ENCODE results near the gene B4GALT1.
"Not testable (repeated sequence)": the region's sequence is repeated elsewhere in the genome, so short reads cannot be mapped to it uniquely, and the experiment has no call there.

The B4GALT1 gene

DNA sequence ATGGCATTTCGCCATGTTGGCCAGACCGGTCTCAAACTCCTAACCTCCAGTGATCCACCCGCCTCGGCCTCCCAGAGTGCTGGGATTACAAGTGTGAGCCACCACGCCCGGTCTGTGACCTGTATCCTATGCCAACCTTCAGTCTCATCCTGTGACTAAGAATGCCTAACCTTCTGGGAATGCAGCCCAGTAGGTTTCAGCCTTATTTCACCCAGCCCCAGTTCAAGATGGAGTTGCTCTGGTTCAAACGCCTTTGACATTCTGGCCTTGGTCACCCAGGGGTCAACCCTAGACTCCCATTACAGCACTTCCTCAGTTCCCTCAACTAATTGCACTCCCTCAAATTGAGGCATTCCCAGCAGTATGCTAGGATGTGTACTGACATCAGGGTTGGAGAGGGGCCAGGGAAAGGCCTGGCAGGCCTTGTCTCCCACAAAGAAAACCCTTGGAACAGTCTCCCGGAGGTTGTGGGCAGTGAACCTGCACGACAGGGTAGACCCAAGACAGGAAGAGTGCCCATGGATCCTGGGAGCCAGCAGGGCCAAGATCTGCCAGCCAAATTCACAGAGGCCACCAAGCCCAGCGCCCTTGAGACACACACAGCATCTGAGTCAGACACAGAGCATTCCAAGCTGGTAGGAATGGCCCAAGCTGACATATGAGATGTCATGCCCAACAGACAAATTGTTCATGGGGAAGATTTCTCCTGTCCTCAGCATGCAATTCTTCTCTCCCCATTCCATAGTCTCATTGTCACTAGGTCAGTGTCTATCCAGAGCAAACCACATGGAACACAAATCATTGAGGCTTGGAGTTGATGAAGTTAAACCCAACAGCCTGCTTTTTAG, 65.8 kb downstream of the B4GALT1 start:
- no peak for DNase-seq

DNA sequence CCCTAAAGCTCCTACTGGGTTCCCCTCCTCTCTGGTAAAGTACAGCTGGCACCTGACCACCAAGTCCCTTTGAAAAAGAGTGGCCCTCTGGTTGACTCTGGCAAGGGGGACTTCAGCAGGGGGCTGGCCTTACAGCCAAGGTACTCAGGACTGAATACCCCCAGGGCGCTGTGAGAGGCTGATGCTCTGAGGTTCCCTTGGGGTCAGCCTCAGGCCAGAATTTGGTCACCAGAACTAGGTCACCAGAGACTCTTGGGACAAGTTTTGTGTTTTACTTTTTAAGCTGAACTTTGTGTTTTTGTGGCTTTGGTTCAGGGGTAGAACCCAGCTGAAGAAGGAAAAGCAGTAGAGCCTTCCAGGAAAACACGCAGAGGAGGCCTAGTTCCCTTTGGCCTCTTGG, 67.4 kb downstream of the B4GALT1 start:
- no peak for DNase-seq

DNA sequence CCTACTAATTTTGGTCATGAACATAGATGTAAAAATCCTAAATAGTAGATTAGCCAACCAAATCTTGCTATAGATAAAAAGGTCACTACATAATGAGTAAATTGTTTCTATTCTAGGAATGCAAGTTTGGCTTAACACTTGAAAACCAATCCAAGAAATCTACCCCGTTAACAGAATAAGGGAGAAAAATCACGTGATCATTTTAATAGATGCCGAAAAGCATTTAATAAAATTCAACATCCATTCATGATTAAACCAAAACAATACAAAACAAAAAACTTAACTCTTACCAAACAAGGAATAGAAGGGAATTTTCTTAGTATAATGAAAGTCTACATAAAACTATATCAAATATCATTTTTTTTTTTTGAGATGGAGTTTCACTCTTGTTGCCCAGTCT, 69.9 kb downstream of the B4GALT1 start:
- DNase-seq, result no peak

DNA sequence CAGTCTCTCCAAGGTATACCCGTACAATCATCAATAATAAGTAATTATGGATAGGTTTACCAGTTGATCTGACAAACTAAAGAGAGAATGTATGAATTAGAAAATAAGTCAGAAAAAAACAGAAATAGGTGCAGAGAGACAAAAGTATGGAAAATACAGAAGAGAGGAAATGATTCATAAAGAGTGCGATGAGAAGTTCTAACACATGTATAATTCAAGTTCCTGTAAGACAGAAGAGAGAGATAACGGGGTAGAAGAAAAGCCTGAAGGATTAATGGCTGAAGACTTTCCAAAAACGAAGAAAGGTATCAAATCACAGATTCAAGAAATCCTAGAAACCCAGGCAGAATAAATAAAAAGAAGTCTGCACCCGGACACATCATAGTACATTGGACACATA, 74.5 kb downstream of the B4GALT1 start:
- no peak for DNase-seq

DNA sequence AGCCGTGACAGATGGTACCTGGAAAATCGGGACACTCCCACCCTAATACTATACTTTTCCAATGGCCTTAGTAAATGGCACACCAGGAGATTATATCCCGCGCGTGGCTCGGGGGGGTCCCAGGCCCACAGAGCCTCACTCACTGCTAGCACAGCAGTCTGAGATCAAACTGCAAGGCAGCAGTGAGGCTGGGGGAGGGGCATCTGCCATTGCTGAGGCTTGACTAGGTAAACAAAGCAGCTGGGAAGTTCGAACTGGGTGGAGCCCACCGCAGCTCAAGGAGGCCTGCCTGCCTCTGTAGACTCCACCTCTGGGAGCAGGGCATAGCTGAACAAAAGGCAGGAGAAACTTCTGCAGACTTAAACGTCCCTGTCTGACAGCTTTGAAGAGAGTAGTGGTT, 81.5 kb downstream of the B4GALT1 start:
- DNase-seq, result not testable (repeated sequence)

DNA sequence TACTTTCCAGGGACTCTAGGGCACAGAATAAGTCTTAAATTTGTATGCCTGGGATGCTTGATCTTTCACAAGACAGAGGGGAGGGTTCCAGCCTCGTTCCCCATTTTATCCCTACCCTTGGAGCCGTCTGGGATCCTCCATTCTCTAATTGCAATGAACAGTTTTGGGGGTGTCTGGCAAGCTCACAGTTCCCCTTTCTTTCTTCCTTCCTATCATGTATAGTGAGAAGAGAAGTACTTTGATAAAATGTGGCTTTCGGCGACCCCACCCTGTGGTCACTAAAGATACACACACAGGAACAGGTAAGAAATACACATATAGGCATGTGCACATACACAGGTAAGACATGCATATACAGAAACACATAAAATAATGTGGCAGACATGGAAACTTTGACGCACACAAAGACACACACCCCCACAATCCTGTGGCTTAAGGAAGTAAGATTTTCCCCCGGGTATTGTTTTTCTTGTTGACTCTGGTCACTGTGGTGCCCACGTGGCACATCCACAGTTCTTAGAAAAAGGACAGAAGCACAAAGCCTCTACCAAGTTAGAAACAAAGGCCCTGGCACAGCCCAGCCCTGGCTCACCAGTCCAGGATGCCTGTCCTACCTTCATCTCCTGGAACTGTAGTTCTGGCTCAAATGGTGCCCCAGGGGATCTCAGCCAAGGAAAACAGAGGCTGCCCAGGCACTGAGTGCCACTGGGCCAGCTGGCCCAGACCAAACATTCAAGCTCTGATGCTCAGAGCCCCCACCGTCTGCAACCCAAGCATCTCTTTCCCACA, 84.4 kb downstream of the B4GALT1 start:
- DNase-seq, result no peak

DNA sequence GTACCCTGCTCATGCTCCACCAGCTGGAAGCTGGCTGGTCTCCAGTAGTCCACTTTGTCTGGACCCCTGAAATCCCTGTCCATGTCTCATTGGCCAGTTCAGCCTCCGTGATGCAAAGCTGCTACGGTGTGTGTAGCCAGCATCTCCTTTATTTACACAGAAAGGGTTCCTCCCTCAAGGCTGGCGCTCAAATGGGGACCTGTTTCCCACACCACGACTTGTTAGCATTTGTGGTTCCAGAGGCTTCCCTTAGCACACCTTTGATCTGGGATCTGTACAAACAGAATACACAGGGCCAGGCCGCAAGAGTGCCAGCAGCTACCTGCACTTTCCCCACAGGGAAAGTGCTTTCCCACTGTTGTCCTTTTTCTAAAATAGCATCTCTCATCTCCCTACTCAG, 85.0 kb downstream of the B4GALT1 start:
- no peak for DNase-seq

DNA sequence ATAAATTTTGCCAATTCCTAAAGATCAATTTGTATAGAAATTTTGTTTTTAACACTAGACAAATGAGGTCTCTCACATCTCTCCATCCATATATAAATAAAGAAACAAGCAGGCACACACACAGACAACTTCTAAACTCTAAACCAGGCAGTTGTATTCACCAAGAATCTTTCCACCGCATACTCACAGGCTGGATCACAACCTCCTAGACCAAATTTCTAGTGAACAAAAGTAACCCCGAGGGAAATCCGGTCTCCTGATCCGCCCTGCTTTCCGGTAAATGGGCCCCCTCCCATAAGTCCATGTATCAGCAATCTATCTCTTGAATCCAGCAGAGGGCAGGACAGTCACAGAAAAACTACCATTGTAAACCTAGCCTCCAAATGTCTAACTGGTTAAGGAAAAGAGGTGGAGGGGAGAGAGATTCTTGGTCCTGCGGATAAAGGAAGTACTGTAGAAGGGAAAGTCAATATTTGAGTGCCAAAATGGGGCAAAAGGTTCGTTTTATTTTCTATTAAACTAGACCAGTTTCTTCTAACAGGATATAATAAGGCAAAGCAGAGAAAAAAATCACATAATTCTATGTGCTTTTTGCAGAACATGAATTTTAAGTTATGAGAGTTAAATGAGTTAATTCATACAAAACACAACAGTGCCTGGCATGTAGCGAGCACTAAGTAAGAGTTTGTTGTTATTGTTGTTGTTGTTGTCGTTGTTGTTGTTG, 85.8 kb downstream of the B4GALT1 start:
- DNase-seq, result peak; percentile 32

DNA sequence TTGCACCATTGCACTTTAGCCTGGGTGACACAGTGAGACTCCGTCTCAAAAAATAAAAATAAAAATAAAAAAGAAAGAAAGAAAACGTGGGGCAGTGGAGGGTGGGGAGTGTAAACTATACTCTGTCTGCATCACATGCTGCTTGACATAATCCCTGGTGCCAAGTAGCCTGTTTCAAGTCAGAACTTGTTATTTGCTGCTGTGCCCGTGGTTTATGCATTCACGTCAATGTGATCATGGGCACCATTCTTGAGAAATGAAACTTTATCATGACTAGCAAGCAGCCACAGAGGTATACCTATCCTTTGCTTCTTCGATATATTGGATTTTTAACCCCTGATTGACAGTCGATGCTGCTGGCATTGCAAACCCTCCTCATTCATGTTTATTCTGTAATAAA, 86.6 kb downstream of the B4GALT1 start:
- DNase-seq, result no peak

DNA sequence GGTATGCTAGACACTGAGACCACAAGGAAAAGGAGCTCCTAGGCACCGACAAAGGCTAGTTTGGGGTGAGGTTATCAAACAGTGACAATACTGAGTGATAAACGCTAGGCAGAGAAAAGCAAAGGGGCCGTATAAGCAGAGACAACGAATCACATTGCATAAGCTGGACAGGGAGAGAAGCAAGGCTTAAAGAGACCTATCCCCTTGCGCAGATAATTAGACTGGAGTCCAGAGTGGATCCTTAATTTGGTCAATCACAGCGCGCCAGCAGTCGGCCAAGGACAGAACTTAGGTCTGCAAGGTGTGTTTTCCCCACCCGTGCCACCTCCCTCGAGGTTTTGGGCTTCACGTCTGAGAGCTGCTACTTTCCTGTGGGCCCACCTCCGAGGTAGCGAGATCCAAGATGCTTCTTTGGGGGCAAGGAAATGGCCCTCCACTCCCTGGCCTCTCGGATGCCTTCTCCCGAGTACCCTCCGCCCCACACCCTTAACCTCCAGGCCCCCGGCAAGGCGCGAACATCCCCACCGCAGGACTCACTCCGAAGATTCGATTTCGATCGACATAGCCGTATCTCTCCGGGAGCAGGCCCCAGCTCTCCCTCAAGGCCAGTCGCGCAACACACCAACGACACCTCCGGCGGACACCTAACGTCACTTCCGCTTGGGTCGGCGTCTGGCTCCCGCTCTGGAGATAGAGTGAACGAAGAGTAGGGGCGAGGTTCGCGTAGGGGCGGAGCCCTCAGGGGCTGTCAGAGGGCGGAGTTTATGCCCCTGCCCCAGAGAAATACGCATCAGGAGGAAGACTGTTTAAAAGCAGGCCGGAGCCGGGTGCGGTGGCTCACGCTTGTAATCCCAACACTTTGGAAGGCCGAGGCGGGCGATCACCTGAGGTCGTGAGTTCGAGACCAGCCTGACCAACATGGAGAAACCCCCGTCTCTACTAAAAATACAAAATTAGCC, 90.8 kb downstream of the B4GALT1 start, which contains the start of gene SMU1:
SMU1 (minus strand) TSS at position 629 of the 959 bp plus-strand sequence; CDS start at position 563, 66 bp downstream.
- peak; percentile 92 for DNase-seq

DNA sequence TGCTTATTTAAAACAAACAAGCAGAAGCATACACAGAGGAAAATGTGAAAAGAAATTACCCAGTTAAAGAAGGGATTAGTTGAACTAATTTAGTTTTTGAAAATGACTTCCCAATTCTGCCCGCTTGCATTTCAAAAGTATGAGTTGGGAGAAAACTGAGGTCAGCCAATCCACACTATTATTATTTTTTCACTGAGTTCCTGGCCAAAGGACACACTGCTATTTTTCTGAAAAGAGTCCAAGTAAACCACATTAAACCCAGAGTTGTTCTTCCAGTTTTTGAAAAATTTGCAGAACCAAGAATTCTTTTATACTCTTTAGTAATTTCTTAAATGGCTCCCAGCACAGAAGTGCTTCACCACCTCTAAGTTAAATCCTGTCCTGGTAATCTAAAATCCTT, 98.1 kb downstream of the B4GALT1 start:
- no peak for DNase-seq

DNA sequence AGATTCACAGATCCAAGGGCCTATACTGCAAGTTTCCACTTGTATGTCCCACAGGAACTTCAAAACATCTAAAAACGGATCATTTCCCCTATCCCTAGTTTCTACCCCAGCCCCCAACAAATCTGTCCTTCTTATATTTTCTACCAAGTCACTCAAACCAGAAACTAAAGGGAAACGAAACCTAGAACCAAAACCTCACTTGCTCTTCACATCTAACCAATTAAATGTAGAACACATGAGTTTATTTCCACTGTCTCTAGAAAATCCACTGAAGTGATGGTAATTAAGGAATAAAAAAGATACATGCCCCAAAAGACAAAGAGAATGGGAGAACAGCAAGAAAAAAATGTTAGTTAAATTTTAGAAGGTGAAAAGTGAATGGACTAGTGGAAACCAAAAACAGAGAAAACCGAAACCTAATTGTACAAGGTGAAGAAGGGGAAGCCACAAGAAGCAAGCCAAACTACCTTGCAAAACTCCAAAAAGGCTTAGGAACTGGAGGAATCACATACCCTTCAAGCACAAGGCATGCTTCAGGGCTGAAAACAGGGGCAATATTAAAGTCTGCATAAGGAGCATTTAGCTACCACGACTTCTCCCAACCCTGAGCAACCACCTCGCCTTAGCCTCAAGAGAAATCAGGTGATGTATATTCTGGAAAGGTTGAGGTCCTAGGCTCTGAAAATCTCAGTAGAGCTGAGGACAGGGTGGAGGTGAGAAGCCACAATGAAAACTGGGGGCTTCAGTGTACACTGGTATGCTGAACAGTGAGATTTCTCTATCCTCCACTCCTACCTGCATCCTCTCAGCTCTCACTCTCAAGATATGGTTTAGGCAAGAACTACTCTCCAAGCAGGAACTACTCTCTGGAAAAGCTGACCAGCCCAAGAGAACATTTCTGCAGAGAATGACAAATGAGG, 101.7 kb downstream of the B4GALT1 start:
- no peak for DNase-seq

Measured in activated CD4-positive, alpha-beta T cell treated with anti-CD3 and anti-CD28 coated beads for 1 hour (primary cell).